Central memory CD8-positive, alpha-beta T cell (primary cell): ENCODE results near the gene EXOSC9.

Source experiments
- ATAC-seq: fragments of 150-1000 bp; cut with Tn5 transposase; replicated peaks from 2 replicates; pipeline ENCODE4 v1.10.0; 2022; ENCODE audit warnings: mild to moderate bottlenecking, moderate FRiP score, moderate number of reproducible peaks; ENCODE audit not compliant: poor library complexity, severe bottlenecking; ENCODE audit errors: extremely low read depth
- DNase-seq, 2 donors: peaks; one replicate each; pipeline ENCODE4 v3.0.0; 2021; ENCODE audit warnings: low spot score in 2 of 2
- H3K27ac Mint-ChIP-seq: one replicate; pipeline ENCODE4 v1.8.0; 2022; ENCODE audit warnings: low read depth, mild to moderate bottlenecking, moderate library complexity, mixed read lengths
- H3K27me3 Mint-ChIP-seq: one replicate; pipeline ENCODE4 v1.8.0; 2022; ENCODE audit warnings: mixed read lengths
- H3K36me3 Mint-ChIP-seq: one replicate; pipeline ENCODE4 v1.8.0; 2022; ENCODE audit warnings: mild to moderate bottlenecking, moderate library complexity, mixed read lengths; ENCODE audit not compliant: insufficient read depth
- H3K4me1 Mint-ChIP-seq: one replicate; pipeline ENCODE4 v1.8.0; 2022; ENCODE audit warnings: mixed read lengths
- H3K4me3 Mint-ChIP-seq: one replicate; pipeline ENCODE4 v1.8.0; 2022; ENCODE audit warnings: mild to moderate bottlenecking, moderate library complexity, mixed read lengths
- H3K9me3 Mint-ChIP-seq: one replicate; pipeline ENCODE4 v1.8.0; 2022; ENCODE audit warnings: mixed read lengths

The EXOSC9 gene

GRCh38 chr4:121851354-121851753 is 50.2 kb downstream of the EXOSC9 start:
- Mint-ChIP-seq H3K36me3 (peaks cover 17% of the 10 kb centered on the region), H3K9me3 (no peaks in the 10 kb centered on the region), H3K27me3 (no peaks in the 10 kb centered on the region), H3K4me1 (no peaks in the 10 kb centered on the region), H3K27ac (no peak overlapping the region), H3K4me3 (no peak overlapping the region)
- ATAC-seq (no peak), DNase-seq (no peak)

- ATAC-seq, result no peak
- no peaks in the 10 kb centered on the region for H3K27me3 Mint-ChIP-seq
- H3K9me3 Mint-ChIP-seq, result no peaks in the 10 kb centered on the region
- H3K36me3 Mint-ChIP-seq, result peaks cover 4% of the 10 kb centered on the region
- H3K4me3 Mint-ChIP-seq, result no peak overlapping the region
- H3K27ac Mint-ChIP-seq, result no peak overlapping the region
- DNase-seq, result no peak
- no peaks in the 10 kb centered on the region for H3K4me1 Mint-ChIP-seq
Measured at GRCh38 chr4:121860121-121860520, 59.0 kb downstream of the EXOSC9 start.

- Mint-ChIP-seq H3K9me3 (no peaks in the 10 kb centered on the region), H3K36me3 (peaks cover 2% of the 10 kb centered on the region), H3K27ac (no peak overlapping the region), H3K27me3 (no peaks in the 10 kb centered on the region), H3K4me3 (no peak overlapping the region), H3K4me1 (no peaks in the 10 kb centered on the region)
- no peak for DNase-seq
- no peak for ATAC-seq
Measured at GRCh38 chr4:121861426-121861825, 60.3 kb downstream of the EXOSC9 start.

- peaks cover 3% of the 10 kb centered on the region for H3K4me1 Mint-ChIP-seq
- no peaks in the 10 kb centered on the region for H3K9me3 Mint-ChIP-seq
- no peak for DNase-seq
- H3K27ac Mint-ChIP-seq, result no peak overlapping the region
- no peak for ATAC-seq
- H3K36me3 Mint-ChIP-seq, result peaks cover 1% of the 10 kb centered on the region
- H3K4me3 Mint-ChIP-seq, result no peak overlapping the region
- H3K27me3 Mint-ChIP-seq, result no peaks in the 10 kb centered on the region
Measured at GRCh38 chr4:121863799-121864198, 62.7 kb downstream of the EXOSC9 start.
